Liver (tissue), 9 donors: ENCODE measurements around the gene TRAPPC6A. TPM values are rescaled to one million over a fixed set of nuclear protein-coding genes. Genes with fewer than 3 reads are reported as not detected.

ENCODE experiments used
- DNase-seq: peaks from one replicate; pipeline ENCODE4 v3.0.0-alpha.2; 2017; ENCODE audit warnings: low spot score
- H3K27ac ChIP-seq, 2 donors: one replicate each; pipeline ENCODE4 v1.7.0; 2013; ENCODE audit warnings: inconsistent platforms in 2 of 2, low read length in 2 of 2, control low read depth in 1 of 2, low read depth in 1 of 2, mild to moderate bottlenecking in 1 of 2
- H3K27me3 ChIP-seq, 4 donors: one replicate each; pipeline versions ENCODE4 v1.6.1 to v1.7.0; 2013; ENCODE audit warnings: low read length in 3 of 4, inconsistent platforms in 1 of 4, mild to moderate bottlenecking in 1 of 4, moderate library complexity in 1 of 4; ENCODE audit not compliant: control insufficient read depth in 4 of 4, insufficient read depth in 4 of 4
- H3K36me3 ChIP-seq, 4 donors: one replicate each; pipeline versions ENCODE4 v1.6.1 to v1.7.0; 2013; ENCODE audit warnings: low read length in 3 of 4, mild to moderate bottlenecking in 3 of 4, low read depth in 1 of 4, moderate library complexity in 1 of 4; ENCODE audit not compliant: control insufficient read depth in 4 of 4, insufficient read depth in 3 of 4
- H3K4me1 ChIP-seq, 4 donors: one replicate each; pipeline versions ENCODE4 v1.6.1 to v1.7.0; 2013; ENCODE audit warnings: low read length in 3 of 4, mild to moderate bottlenecking in 3 of 4, moderate library complexity in 1 of 4; ENCODE audit not compliant: control insufficient read depth in 4 of 4, insufficient read depth in 4 of 4
- H3K4me3 ChIP-seq, 3 donors: one replicate each; pipeline versions ENCODE4 v1.6.1 to v1.7.0; 2013; ENCODE audit warnings: low read length in 3 of 3, control low read depth in 1 of 3, low read depth in 1 of 3, mild to moderate bottlenecking in 1 of 3
- H3K9ac ChIP-seq, 2 donors: one replicate each; pipeline ENCODE4 v1.7.0; 2013; ENCODE audit warnings: low read length in 2 of 2, mild to moderate bottlenecking in 2 of 2, moderate library complexity in 2 of 2, control low read depth in 1 of 2, low read depth in 1 of 2
- H3K9me3 ChIP-seq, 4 donors: one replicate each; pipeline versions ENCODE4 v1.6.1 to v1.7.0; 2013; ENCODE audit warnings: low read length in 3 of 4; ENCODE audit not compliant: control insufficient read depth in 4 of 4
- EGR1 ChIP-seq, 2 donors: IDR thresholded peaks; 2 replicates each; pipeline ENCODE4 v1.6.1; 2016 to 2018; ENCODE audit warnings: antibody characterized with exemption in 2 of 2, low read depth in 2 of 2
- FOXA1 ChIP-seq: IDR thresholded peaks from 2 replicates; pipeline ENCODE4 v1.6.1; 2016; ENCODE audit warnings: antibody characterized with exemption
- FOXA2 ChIP-seq: IDR thresholded peaks from 2 replicates; pipeline ENCODE4 v1.6.1; 2016; ENCODE audit warnings: antibody characterized with exemption
- GABPA ChIP-seq, 2 donors: IDR thresholded peaks in 1 of 2; conservative IDR thresholded peaks in 1 of 2; 2 replicates each; pipeline ENCODE4 v1.6.1; 2016; ENCODE audit warnings: antibody characterized with exemption in 2 of 2, mild to moderate bottlenecking in 1 of 2, moderate library complexity in 1 of 2
- HNF4A ChIP-seq, 2 donors: conservative IDR thresholded peaks; 2 replicates each; pipeline ENCODE4 v1.6.1; 2016; ENCODE audit warnings: antibody characterized with exemption in 2 of 2, mild to moderate bottlenecking in 2 of 2
- HNF4G ChIP-seq: IDR thresholded peaks from 2 replicates; pipeline ENCODE4 v1.6.1; 2016; ENCODE audit warnings: antibody characterized with exemption
- JUND ChIP-seq, 2 donors: IDR thresholded peaks; 2 replicates each; pipeline ENCODE4 v1.6.1; 2016; ENCODE audit warnings: antibody characterized with exemption in 2 of 2
- NR2F2 ChIP-seq: IDR thresholded peaks from 2 replicates; pipeline ENCODE4 v1.6.1; 2016; ENCODE audit warnings: antibody characterized with exemption
- RAD21 ChIP-seq, 2 donors: IDR thresholded peaks; 2 replicates each; pipeline ENCODE4 v1.6.1; 2016; ENCODE audit warnings: antibody characterized with exemption in 2 of 2, mild to moderate bottlenecking in 2 of 2
- RXRA ChIP-seq, 2 donors: IDR thresholded peaks; 2 replicates each; pipeline ENCODE4 v1.6.1; 2017 to 2018; ENCODE audit warnings: antibody characterized with exemption in 2 of 2, mild to moderate bottlenecking in 1 of 2
- SP1 ChIP-seq: IDR thresholded peaks from 2 replicates; pipeline ENCODE4 v1.6.1; 2018; ENCODE audit warnings: antibody characterized with exemption, mild to moderate bottlenecking
- TAF1 ChIP-seq: conservative IDR thresholded peaks from 2 replicates; pipeline ENCODE4 v1.6.1; 2016; ENCODE audit warnings: antibody characterized with exemption, mild to moderate bottlenecking
- YY1 ChIP-seq: IDR thresholded peaks from 2 replicates; pipeline ENCODE4 v1.6.1; 2016; ENCODE audit warnings: antibody characterized with exemption, mild to moderate bottlenecking
- WGBS: extraction: QIAGEN DNeasy Blood & Tissue Kit; methylation state at CpG from one replicate; pipeline ENCODE4 v1.1.7; 2013; 5-methylcytosine and 5-hydroxymethylcytosine counted together
- polyA plus RNA-seq, 2 donors: library from polyadenylated mRNA; stranded (reverse) in 1 of 2; unstranded in 1 of 2; fragments of 200-250 nt in 1 of 2; fragments of >200 nt in 1 of 2; fragmentation: Nextera tagmentation in 1 of 2; extraction: Ambion mirVana in 1 of 2; gene quantifications; one replicate each; pipeline versions ENCODE4 v1.2.1 to v1.2.3, GENCODE V29; 2013 to 2015
- total RNA-seq, 2 donors: library from RNA; depleted of rRNA; stranded (reverse); fragments of >200 nt; gene quantifications; one replicate each; pipeline ENCODE4 v1.2.3, GENCODE V29; 2014
- TF ChIP-seq, protein P1 (sequence below): IDR thresholded peaks from 2 replicates; pipeline ENCODE4 v1.6.1; 2016; ENCODE audit warnings: antibody characterized with exemption
- TF ChIP-seq, protein P2 (sequence below): IDR thresholded peaks from 2 replicates; pipeline ENCODE4 v1.6.1; 2016; ENCODE audit warnings: antibody characterized with exemption
- TF ChIP-seq, protein P3 (sequence below): IDR thresholded peaks from 2 replicates; pipeline ENCODE4 v1.6.1; 2016; ENCODE audit warnings: antibody characterized with exemption, mild to moderate bottlenecking
- TF ChIP-seq, protein P4 (sequence below): fragments of 150-350 bp; IDR thresholded peaks from 2 replicates; pipeline ENCODE4 v1.5.1; 2017; ENCODE audit warnings: improper control_type of control experiment, low read depth, low read length; ENCODE audit not compliant: missing input control
- TF ChIP-seq, protein P5 (sequence below): IDR thresholded peaks from 2 replicates; pipeline ENCODE4 v1.6.1; 2016; ENCODE audit warnings: antibody characterized with exemption
- donor health status: healthy.
- donor health status: healthy.
- donor health status: healthy.
- donor health status: healthy.
- donor health status: healthy.

Gene TRAPPC6A
- total and polyA plus RNA-seq, 4 donors: 14.8 to 52.2 (median 28.6) TPM

DNA sequence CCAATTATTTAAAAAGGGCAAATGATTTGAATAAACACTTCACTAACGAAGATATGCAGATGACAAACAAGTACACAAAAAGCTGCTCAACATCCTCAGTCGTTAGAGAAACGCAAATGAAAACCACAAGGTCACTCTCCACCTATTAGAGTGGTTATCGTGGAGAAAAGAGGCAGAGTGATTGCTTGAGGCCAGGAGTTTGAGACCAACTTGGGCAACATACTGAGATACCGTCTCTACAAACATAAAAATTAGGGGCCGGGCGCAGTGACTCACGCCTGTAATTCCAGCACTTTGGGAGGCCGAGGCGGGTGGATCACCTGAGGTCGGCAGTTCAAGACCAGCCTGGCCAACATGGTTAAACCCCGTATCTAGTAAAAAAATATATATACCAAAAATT, 27.8 kb upstream of the TRAPPC6A start:
- no peaks in the 10 kb centered on the region for H3K36me3 ChIP-seq
- no peak for DNase-seq
- no peaks in the 10 kb centered on the region for H3K9me3 ChIP-seq
- TF ChIP-seq JUND (IDR thresholded peaks at IDR 0.05): no peak
- TF ChIP-seq GABPA (IDR thresholded peaks at IDR 0.05 in 1 of 2, conservative IDR thresholded peaks at IDR 0.05 in 1 of 2): no peak
- no peak for TF ChIP-seq FOXA1
- TF ChIP-seq NR2F2: no peak
- TF ChIP-seq, protein P1, sequence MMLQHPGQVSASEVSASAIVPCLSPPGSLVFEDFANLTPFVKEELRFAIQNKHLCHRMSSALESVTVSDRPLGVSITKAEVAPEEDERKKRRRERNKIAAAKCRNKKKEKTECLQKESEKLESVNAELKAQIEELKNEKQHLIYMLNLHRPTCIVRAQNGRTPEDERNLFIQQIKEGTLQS: no peak
- TF ChIP-seq, protein P2, sequence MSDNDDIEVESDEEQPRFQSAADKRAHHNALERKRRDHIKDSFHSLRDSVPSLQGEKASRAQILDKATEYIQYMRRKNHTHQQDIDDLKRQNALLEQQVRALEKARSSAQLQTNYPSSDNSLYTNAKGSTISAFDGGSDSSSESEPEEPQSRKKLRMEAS: no peak
- TF ChIP-seq, protein P3, sequence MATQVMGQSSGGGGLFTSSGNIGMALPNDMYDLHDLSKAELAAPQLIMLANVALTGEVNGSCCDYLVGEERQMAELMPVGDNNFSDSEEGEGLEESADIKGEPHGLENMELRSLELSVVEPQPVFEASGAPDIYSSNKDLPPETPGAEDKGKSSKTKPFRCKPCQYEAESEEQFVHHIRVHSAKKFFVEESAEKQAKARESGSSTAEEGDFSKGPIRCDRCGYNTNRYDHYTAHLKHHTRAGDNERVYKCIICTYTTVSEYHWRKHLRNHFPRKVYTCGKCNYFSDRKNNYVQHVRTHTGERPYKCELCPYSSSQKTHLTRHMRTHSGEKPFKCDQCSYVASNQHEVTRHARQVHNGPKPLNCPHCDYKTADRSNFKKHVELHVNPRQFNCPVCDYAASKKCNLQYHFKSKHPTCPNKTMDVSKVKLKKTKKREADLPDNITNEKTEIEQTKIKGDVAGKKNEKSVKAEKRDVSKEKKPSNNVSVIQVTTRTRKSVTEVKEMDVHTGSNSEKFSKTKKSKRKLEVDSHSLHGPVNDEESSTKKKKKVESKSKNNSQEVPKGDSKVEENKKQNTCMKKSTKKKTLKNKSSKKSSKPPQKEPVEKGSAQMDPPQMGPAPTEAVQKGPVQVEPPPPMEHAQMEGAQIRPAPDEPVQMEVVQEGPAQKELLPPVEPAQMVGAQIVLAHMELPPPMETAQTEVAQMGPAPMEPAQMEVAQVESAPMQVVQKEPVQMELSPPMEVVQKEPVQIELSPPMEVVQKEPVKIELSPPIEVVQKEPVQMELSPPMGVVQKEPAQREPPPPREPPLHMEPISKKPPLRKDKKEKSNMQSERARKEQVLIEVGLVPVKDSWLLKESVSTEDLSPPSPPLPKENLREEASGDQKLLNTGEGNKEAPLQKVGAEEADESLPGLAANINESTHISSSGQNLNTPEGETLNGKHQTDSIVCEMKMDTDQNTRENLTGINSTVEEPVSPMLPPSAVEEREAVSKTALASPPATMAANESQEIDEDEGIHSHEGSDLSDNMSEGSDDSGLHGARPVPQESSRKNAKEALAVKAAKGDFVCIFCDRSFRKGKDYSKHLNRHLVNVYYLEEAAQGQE: no peak
- no peak for TF ChIP-seq RAD21 (IDR thresholded peaks at IDR 0.05)
- TF ChIP-seq EGR1 (IDR thresholded peaks at IDR 0.05; ENCODE audit: low read depth in 2 of 2): no peak
- no peak for TF ChIP-seq FOXA2
- TF ChIP-seq, protein P4, sequence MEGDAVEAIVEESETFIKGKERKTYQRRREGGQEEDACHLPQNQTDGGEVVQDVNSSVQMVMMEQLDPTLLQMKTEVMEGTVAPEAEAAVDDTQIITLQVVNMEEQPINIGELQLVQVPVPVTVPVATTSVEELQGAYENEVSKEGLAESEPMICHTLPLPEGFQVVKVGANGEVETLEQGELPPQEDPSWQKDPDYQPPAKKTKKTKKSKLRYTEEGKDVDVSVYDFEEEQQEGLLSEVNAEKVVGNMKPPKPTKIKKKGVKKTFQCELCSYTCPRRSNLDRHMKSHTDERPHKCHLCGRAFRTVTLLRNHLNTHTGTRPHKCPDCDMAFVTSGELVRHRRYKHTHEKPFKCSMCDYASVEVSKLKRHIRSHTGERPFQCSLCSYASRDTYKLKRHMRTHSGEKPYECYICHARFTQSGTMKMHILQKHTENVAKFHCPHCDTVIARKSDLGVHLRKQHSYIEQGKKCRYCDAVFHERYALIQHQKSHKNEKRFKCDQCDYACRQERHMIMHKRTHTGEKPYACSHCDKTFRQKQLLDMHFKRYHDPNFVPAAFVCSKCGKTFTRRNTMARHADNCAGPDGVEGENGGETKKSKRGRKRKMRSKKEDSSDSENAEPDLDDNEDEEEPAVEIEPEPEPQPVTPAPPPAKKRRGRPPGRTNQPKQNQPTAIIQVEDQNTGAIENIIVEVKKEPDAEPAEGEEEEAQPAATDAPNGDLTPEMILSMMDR: no peak
- no peak for TF ChIP-seq SP1
- TF ChIP-seq HNF4A (conservative IDR thresholded peaks at IDR 0.05): no peak
- TF ChIP-seq HNF4G: no peak
- no peak for TF ChIP-seq YY1
- TF ChIP-seq, protein P5, sequence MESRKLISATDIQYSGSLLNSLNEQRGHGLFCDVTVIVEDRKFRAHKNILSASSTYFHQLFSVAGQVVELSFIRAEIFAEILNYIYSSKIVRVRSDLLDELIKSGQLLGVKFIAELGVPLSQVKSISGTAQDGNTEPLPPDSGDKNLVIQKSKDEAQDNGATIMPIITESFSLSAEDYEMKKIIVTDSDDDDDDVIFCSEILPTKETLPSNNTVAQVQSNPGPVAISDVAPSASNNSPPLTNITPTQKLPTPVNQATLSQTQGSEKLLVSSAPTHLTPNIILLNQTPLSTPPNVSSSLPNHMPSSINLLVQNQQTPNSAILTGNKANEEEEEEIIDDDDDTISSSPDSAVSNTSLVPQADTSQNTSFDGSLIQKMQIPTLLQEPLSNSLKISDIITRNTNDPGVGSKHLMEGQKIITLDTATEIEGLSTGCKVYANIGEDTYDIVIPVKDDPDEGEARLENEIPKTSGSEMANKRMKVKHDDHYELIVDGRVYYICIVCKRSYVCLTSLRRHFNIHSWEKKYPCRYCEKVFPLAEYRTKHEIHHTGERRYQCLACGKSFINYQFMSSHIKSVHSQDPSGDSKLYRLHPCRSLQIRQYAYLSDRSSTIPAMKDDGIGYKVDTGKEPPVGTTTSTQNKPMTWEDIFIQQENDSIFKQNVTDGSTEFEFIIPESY: no peak
- no peak for TF ChIP-seq TAF1
- TF ChIP-seq RXRA (IDR thresholded peaks at IDR 0.05): no peak
- no peak overlapping the region for H3K27ac ChIP-seq
- 91% methylated on average over 12 of the region's 12 CpGs for WGBS
- H3K4me3 ChIP-seq: no peak overlapping the region
- peaks cover 0 to 2% (median 1%) of the 10 kb centered on the region in 4 donors for H3K4me1 ChIP-seq
- no peak overlapping the region for H3K9ac ChIP-seq
- no peaks in the 10 kb centered on the region for H3K27me3 ChIP-seq
